IMR-90 (cell line): ENCODE results near the gene ALKAL2.

ENCODE experiments used
- BHLHE40 ChIP-seq: fragments of 150-350 bp; IDR thresholded peaks from 2 replicates; pipeline ENCODE4 v1.6.1; 2016; ENCODE audit warnings: mild to moderate bottlenecking, low read depth, low read length
- POLR2A ChIP-seq: IDR thresholded peaks from 2 replicates; pipeline ENCODE4 v1.6.1; 2012; ENCODE audit warnings: mild to moderate bottlenecking, low read depth, low read length
- RAD21 ChIP-seq: IDR thresholded peaks from 2 replicates; pipeline ENCODE4 v1.6.1; 2012; ENCODE audit warnings: low read length, improper control_type of control experiment
- SMC3 ChIP-seq: fragments of 150-350 bp; IDR thresholded peaks from 2 replicates; pipeline ENCODE4 v1.6.1; 2016; ENCODE audit warnings: low read depth, mild to moderate bottlenecking, antibody characterized with exemption, low read length, moderate library complexity
- TF ChIP-seq, protein P1 (sequence below): conservative IDR thresholded peaks from 2 replicates; pipeline ENCODE4 v1.5.1; 2012; ENCODE audit warnings: mild to moderate bottlenecking, low read depth, low read length, improper control_type of control experiment

GRCh38 chr2:270861-271260 is 17.0 kb downstream of the ALKAL2 start:
- TF ChIP-seq POLR2A = no peak
- TF ChIP-seq, protein P1, sequence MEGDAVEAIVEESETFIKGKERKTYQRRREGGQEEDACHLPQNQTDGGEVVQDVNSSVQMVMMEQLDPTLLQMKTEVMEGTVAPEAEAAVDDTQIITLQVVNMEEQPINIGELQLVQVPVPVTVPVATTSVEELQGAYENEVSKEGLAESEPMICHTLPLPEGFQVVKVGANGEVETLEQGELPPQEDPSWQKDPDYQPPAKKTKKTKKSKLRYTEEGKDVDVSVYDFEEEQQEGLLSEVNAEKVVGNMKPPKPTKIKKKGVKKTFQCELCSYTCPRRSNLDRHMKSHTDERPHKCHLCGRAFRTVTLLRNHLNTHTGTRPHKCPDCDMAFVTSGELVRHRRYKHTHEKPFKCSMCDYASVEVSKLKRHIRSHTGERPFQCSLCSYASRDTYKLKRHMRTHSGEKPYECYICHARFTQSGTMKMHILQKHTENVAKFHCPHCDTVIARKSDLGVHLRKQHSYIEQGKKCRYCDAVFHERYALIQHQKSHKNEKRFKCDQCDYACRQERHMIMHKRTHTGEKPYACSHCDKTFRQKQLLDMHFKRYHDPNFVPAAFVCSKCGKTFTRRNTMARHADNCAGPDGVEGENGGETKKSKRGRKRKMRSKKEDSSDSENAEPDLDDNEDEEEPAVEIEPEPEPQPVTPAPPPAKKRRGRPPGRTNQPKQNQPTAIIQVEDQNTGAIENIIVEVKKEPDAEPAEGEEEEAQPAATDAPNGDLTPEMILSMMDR = no peak
- TF ChIP-seq SMC3 = no peak
- TF ChIP-seq BHLHE40 = no peak
- no peak for TF ChIP-seq RAD21
